Measurements from ENCODE around the gene NOA1. TPM values are rescaled to one million over a fixed set of nuclear protein-coding genes. Genes with fewer than 3 reads are reported as not detected.

NOA1 gene
- total RNA-seq, 1 experiment from 2014 or later: 19.4 TPM

Small RNA genes within 50 kb of the gene (small RNA-seq; reads per million reads assigned to genes)
- 0 reads per million in 2 experiments for gene RNU6-998P

Other genes starting within 250 kb of the NOA1 start
- 0.37 and 0.90 TPM in 2 replicates for gene SPINK2, start 155.9 kb downstream of the NOA1 start, total RNA-seq (2014; rRNA removed; shearing (Covaris generic))
- 22.3 and 28.0 TPM in 2 replicates for gene REST, start 69.7 kb downstream of the NOA1 start, total RNA-seq (2014; rRNA removed; shearing (Covaris generic))
- 134 and 162 TPM in 2 replicates for gene POLR2B, start 1.3 kb upstream of the NOA1 start, total RNA-seq (2014; rRNA removed; shearing (Covaris generic))
- gene IGFBP7, start 132.8 kb upstream of the NOA1 start, total RNA-seq (2014; rRNA removed; shearing (Covaris generic)): 210 and 214 TPM in 2 replicates

Measured in SK-MEL-5 (cell line).